GM10847 (cell line): ENCODE measurements around the gene TMEM161A.

Experiments used
- POLR2A ChIP-seq: IDR thresholded peaks from 2 replicates; pipeline ENCODE4 v1.6.1; 2011; ENCODE audit not compliant: insufficient read length; ENCODE audit errors: extremely low read depth

The TMEM161A gene

GRCh38 chr19:19087676-19088075 is 50.6 kb downstream of the TMEM161A start:
- TF ChIP-seq POLR2A = no peak

- TF ChIP-seq POLR2A = no peak
These were observed 54.7 kb downstream of the TMEM161A start for GRCh38 chr19:19083413-19084178.

- no peak for TF ChIP-seq POLR2A
These were observed 56.6 kb downstream of the TMEM161A start for GRCh38 chr19:19081642-19082151.

- TF ChIP-seq POLR2A = no peak
These were observed 58.7 kb downstream of the TMEM161A start for GRCh38 chr19:19079571-19079970.

- no peak for TF ChIP-seq POLR2A
These were observed 59.5 kb downstream of the TMEM161A start for GRCh38 chr19:19078801-19079200.

- TF ChIP-seq POLR2A = no peak
These were observed 61.2 kb downstream of the TMEM161A start for GRCh38 chr19:19077103-19077502.

GRCh38 chr19:19076476-19076875 is 61.8 kb downstream of the TMEM161A start:
- TF ChIP-seq POLR2A = no peak

GRCh38 chr19:19075126-19075525 is 63.2 kb downstream of the TMEM161A start:
- TF ChIP-seq POLR2A = no peak

GRCh38 chr19:19074196-19074882 is 63.9 kb downstream of the TMEM161A start:
- TF ChIP-seq POLR2A = no peak

- no peak for TF ChIP-seq POLR2A
These were observed 66.4 kb downstream of the TMEM161A start for GRCh38 chr19:19071897-19072296.
